NCI-H524 treated with DMSO at 0.1 percent for 48 hours (cell line): Measurements from ENCODE around the gene STEAP3.
"Not testable (repeated sequence)": the region's sequence is repeated elsewhere in the genome, so short reads cannot be mapped to it uniquely, and the experiment has no call there.

Source experiments
- DNase-seq: peaks from one replicate; lab custom pipeline; 2025; lab: John Stamatoyannopoulos, UW

The STEAP3 gene

DNA sequence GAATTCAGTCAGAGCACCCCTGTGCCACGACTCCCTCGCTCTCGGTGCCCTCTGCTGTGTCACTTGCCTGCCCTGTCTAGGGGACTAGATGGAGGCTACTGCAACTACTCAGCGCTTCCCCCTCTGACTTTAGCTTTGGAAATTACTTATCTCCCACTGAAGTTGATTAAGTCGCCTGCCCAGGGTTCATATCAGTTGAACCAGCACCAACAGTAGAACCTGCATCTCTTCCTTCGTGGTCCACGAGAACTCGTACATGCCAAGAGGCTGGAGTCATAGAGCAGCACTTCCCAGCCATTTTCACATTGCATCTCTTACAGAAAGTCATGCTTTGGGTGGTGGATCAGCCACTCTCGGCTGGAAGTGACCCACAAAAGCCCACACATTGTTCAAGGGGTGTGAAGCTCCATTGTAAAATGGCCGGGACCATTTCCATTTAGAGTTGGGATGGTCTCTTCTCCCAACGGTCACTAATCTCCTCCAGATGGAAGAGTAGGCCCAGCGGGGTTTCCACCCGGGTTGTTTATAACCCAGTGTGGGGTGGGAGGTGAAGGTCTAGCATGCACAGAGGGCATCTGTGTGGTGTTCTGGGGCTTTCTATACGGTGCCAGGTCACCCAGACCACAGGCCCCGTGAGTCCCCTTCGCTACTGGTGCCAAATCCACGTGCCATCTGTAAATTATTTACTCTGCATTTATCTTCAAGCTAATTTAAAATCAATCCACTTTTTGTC, 38.0 kb downstream of the STEAP3 start:
- no peak for DNase-seq

DNA sequence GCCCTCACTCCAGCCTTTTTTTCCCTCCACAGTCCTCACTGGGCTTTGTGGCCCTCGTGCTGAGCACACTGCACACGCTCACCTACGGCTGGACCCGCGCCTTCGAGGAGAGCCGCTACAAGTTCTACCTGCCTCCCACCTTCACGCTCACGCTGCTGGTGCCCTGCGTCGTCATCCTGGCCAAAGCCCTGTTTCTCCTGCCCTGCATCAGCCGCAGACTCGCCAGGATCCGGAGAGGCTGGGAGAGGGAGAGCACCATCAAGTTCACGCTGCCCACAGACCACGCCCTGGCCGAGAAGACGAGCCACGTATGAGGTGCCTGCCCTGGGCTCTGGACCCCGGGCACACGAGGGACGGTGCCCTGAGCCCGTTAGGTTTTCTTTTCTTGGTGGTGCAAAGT, 39.4 kb downstream of the STEAP3 start:
- no peak for DNase-seq

DNA sequence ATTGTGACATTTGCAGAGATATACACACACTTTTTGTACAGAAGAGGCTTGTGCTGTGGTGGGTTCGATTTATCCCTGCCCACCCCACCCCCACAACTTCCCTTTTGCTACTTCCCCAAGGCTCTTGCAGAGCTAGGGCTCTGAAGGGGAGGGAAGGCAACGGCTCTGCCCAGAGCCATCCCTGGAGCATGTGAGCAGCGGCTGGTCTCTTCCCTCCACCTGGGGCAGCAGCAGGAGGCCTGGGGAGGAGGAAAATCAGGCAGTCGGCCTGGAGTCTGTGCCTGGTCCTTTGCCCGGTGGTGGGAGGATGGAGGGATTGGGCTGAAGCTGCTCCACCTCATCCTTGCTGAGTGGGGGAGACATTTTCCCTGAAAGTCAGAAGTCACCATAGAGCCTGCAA, 40.0 kb downstream of the STEAP3 start:
- no peak for DNase-seq

DNA sequence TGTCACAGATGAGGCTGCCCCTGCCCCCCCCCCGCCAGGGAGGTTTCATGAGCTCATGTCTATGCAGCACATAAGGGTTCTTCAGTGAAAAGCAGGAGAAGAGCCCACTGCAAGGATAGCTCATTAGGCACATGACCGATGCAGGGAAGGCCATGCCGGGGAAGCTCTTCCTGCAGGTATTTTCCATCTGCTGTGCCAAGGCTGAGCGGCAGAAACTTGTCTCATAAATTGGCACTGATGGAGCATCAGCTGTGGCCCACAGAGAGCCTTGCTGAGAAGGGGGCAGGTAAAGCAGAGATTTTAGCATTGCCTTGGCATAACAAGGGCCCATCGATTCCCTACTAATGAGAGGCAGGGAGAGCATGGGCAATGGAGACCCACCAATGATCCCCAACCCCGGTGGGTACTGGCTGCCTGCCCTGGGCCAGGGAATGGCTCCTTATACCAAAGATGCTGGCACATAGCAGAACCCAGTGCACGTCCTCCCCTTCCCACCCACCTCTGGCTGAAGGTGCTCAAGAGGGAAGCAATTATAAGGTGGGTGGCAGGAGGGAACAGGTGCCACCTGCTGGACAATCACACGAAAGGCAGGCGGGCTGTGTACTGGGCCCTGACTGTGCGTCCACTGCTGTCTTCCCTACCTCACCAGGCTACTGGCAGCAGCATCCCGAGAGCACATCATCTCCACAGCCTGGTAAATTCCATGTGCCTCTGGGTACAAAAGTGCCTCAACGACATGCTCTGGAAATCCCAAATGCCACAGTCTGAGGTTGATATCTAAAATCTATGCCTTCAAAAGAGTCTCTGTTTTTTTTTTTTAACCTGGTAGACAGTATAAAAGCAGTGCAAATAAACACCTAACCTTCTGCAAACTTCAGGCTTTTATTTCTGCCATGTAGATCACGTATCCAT, 41.4 kb downstream of the STEAP3 start:
- peak; percentile 10 for DNase-seq

DNA sequence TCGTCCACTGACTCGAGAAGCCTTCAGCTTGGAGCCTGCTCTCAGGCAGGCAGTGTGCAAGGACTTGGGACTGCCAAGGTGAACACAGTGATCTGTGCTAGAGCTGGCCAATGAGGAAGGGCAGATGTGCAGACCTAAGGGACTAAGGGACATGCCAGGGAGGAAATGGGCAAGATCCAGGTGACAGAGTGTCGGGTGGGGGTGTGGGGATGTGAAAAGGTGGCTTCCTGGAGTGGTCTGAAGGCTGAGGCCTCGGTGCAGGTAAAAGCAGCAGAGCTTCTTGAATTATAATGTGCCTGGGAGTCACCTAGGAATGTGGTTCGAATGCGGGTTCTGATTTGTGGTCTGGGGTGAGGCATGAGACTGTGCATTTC, 42.0 kb downstream of the STEAP3 start:
- no peak for DNase-seq

DNA sequence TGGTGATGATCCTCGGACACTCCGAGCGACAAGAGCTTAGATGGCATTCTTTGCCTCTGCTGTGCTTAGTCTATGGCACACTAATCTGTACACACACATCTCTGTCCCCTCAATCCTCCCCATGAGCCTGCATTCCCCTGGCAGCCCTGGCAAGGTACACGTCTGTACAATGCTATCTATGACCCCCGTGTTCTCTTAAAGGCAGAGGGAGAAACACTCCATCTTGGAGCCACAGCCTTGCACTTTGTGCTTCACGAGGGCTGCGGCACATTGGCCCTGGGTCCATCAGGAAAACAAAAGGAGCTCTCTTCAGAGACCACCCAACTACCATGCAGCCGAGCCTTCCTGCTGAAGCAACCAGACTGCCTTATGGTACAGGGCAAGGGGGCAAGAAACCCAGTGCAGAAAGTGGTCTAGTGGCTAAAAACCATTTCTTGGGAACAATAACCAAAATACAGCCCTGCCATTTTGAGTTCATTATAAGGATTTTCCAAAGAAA, 42.5 kb downstream of the STEAP3 start:
- no peak for DNase-seq

DNA sequence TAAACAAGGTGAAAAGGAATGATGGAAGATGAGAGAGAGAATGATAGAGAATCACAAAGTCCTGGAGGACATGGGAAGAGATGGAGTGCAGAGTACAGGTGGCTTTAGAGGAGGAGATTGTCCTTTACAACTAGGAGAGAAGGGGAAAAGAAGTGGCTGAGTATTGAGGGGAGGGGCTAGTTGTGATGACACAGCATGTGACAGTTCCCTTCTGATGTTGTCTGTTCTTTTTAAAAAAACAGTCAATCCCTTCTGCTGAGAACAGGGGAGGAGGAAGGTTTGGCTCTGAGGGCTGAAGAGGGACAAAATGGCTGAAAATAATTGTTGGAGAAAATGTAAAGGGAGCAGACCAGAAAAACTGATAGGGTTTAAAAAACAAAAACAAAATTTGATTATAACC, 44.0 kb downstream of the STEAP3 start:
- DNase-seq = no peak

DNA sequence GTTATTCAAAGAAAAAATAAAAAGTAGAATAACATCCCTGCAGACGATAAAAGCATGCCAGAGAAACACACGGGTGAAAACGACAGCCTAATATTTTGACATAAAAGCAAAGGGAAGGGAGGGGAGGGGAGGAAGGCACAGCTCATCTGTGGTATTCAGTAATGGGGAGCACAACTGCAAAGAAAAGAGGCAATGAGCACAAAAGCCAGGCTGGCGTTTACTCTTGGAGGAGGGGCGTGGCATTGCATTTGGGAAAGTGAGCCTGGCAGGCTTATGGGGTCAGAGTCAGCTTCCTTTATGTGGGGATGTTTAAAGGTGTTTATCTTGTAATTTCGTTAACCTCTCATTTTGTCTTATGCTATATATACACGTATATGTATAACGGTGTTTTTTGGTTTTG, 53.2 kb downstream of the STEAP3 start:
- DNase-seq = no peak

DNA sequence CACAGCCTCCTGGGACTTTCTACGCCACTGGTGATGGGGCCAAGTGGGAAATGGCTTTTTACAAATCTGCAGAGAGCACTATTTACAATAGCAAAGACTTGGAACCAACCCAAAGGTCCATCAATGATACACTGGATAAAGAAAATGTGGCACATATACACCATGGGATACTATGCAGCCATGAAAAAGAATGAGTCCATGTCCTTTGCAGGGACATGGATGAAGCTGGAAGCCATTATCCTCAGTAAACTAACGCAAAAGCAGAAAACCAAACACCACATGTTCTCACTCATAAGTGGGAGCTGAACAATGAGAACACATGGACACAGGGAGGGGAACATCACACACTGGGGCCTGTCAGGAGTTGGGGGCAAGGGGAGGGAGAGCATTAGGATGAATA, 54.8 kb downstream of the STEAP3 start:
- not testable (repeated sequence) for DNase-seq

DNA sequence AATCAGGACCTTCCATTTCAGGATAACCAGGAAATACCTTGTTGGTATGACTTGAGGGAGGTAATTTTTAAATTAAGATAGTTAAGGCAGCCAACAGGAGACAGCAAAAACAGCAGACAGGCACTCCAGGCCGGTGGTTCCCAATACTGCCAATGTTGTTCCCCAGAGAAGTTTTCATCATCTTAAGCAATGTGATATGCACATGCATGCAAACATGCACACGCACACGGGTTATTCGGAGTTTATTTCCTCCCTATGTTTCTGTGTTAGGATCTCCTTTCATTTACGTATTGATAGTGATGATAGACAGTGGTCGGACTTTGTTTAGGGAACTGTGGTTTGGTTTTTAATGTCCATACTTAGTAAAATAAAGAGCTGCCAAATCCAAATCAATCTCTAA, 55.3 kb downstream of the STEAP3 start:
- DNase-seq = no peak

DNA sequence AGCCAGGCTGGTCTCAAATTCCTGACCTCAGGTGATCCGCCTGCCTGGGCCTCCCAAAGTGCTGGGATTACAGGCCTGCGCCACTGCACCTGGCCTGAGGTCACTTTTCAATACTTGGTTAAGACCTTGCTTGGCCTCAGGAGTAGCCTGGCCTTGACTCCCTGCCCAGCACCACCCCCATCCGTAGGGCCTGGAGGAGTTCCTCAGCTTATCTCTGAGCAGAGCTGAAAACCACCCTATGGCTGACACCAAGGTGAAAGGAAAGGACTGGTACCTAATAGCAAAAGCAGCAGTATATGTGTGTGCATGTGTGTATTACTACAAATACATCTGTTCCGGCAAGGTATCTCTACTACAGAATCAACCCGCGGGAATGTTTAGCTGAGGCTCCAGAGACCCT, 56.0 kb downstream of the STEAP3 start:
- no peak for DNase-seq

DNA sequence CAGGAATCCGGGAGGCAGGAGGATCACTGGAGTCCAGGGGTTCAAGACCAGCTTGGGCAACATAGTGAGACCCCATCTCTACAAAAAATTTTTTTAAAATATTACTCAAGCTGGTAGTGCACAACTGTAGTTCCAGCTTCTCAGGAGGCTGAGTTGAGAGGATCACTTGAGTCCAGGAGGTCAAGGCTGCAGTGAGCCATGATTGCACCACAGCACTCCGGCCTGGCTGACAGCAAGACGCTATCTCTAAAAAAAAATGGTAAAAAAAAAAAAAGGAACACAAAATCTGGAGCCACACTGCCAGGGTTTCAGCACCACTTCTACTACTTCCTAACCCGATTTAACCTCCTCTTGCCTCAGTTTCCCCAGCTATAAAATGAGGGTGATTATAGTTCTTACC, 57.0 kb downstream of the STEAP3 start:
- DNase-seq = no peak

DNA sequence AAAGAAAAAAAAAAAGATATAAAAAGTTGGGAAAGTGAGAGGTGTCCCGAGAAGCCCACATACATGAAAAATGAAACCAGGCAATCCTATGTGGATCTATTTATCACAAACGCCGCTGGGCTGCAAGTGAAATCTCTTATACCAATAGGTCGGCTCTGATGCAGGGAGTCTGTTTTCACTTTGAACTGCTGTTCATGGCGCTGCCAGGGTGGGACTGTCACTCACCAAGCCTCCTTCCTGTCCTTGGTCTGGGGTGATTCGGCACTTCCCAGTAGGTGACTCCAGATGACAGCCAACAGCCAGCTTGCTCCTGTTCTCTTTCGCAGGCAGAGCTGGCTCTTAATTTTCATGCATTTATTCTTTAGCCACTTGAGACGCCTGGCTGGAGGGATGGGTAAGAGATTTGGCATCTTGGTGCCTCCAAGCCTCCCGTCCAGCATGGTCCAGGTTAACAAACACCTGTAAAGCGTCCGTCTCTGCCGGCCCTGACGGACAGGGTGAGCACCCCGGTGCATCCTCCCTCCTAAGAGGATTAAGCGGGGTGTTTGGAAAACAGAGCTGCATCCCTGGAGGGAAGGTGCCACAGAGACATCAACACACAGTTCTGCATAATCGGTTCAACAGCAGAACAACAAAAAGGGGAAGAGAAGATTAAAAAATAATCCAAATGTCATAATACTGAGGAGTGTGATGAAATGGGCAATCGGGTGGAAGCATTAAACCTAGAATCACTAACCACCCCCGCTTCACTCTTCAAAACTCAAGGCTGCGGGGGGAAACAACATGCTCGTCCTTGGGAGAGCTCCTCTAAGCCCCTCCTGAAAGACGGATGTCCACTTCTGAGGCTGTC, 58.7 kb downstream of the STEAP3 start:
- no peak for DNase-seq

DNA sequence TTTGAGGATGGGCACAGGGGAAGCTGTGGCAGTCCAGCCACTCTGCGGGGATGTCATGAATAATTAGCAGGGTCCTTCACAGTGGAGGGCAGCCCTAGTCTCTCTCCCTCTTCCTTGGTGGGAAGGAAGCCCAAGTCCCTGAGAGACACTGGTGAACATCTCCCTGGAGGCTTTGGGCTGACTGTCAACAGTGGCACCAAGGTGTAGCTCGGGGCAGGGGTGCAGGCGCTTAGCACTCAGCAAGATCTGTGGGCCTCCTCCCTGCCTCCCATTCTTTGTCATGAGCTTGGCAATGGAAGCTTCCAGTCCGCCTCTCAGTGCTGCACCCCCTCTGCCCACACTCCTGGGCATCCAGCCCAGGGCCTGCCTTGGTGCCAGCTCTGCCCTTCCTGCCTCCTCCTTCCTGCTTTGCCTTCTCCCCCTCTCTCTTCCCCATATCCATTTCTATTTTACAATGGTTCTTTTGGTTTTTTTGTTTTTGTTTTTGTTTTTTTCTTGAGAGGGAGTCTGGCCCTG, 59.4 kb downstream of the STEAP3 start:
- no peak for DNase-seq

DNA sequence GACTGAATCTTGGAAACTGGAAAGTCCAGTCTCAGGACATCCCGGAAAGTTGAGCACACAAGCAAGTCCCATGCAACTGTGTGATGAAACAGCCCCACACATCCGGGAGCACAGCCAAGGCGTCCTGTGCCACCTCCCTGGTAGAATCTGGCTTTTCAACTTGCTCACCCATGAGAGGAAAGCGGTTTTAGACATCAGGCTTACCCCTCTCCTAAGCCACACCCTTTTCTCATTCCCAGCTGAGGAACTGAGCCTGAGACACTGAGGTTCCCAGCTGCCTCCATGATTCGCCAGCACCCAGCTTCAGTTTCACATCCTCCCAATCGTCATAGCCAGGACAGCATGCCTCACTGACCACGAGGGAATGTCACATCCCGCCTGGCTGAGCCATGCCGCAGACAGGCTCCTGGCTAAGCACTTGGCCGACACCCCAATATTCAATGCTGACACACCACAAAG, 60.3 kb downstream of the STEAP3 start:
- DNase-seq = no peak

DNA sequence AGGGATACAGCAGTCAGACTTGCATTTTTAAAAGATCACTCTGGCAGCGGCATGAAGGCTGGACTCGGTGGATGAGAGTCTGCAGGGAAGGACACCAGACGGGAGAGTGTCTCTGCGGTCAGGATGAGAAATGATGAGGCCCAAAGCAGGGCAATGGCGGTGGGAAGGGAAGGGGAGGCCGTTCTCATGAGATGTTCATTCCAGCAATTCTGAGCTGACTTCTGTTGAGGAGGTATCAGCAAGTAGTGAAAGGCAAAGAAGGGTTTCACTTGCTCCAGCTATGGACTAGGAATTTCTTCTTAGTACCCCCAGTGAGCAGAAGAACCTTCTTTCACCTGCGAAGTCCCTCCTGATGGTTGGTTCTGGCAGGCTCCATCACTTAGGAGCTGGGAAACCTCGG, 63.0 kb downstream of the STEAP3 start:
- no peak for DNase-seq

DNA sequence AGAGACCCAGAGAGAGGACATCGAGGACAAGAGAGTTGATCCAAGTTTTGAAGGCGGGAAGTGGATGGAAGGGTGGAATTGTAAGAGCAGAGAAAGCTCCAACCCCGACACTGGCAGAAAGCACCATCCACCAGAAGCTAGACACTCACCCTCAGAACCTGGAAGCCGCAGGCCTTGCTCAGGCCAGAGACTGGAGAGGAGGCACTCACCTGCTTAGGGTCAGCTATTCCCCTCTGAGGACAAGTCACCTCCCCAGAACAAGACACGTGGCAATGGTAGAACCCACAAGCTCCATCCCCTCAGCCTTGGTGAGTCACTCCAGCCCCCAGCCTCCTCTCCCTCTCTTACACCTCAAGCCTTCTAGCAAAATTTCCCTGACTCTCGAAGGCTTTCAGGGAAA, 64.9 kb downstream of the STEAP3 start:
- no peak for DNase-seq

DNA sequence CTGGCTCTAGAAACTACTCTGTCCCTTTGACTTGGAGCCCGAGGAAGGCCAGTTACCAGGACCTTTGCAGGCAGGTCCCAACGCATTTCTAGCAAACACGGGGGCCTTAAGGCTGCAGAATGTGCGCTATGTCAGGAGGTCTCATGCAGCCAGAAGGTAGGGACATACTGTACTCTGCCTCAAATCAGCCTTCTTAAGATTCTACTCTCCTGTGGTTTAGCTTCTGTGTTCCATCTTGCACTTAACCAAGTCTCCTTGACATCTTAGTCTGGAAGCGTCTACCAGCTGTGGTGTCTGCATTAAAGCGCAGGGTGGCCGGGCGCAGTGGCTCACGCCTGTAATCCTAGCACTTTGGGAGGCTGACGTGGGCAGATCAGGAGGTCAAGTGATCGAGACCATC, 65.5 kb downstream of the STEAP3 start:
- DNase-seq = peak; percentile 49

DNA sequence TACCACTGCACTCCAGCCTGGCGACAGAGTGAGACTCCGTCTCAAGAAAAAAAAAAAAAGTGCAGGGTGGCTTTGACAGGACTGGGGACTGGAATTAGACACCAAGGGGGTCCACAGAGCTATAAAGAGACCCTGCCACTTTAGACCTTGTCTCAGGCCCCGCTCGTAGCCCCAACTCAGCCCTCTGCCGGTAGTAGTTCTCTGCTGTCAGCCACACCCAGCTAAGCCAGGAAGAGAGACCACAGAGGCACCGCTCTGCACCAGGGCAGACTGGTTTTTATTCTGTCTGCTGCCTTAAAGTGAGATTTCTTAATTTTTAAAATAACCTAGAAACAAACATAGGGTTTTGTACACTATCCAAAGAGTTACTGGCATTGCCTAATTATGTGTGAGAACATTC, 66.0 kb downstream of the STEAP3 start:
- DNase-seq = no peak

DNA sequence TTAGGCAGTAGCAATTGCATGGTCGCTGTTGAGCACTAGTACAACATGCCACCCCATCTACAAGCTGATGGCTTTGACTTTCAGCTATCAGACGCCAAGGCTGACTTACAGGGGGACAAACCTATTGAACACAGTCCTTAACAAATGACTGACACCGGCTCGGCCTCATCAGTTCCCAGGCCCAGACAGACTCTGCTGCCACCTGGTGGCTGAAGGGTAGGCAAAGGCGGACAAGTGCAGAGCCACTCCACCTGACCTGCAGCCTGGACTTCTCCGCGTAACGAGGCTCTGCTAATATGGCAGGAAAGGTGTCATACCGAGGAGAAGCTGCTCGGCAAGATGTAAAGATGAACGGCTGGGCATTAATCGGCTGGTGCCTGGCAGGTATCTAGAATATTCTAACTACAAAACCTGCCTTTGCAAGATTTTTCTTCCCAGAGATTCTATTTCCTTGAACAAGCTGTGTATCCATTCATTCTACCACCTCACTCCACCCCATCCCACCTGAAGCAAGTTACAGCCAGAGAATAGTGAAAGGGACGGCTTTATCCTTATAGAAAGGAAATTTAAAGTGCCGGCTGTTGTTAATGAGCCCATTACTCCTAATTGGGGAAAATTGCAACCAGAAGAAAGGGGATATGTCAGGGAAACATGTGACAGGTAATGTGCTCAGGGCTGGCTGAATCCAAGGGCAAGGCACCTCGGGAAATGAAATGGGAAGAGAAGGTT, 67.4 kb downstream of the STEAP3 start:
- peak; percentile 2 for DNase-seq

DNA sequence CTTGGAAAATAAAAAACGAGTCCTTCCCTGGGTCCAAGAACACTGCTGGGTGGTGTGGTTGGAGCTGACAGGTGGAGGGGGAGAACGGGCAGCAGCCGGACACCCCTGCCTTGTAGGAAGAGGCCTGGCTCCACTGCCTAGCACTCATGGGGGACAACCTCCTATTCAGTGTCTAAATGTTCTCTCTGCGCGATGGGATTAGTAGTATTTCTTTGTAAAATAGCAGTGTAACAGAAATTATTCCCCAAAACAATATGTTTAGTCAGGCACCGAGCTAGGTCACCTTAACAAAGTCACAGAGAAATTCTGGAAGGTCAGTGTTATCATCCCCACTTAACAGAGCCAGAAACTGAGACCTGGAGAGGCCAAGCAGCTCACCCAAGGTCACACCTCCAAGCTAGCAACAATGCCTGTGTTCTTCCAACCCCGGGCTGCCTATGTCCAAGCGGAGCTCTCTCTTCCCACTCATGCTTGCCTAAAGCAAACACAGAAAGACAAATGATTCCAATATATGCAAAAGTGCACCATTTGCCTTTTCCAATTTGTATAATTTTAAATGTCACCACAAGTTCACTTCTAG, 68.0 kb downstream of the STEAP3 start:
- DNase-seq = no peak
